SJSA1 (cell line): ENCODE measurements around the gene VARS2. TPM values are rescaled to one million over a fixed set of nuclear protein-coding genes. Genes with fewer than 3 reads are reported as not detected.
"Not testable (repeated sequence)": the region's sequence is repeated elsewhere in the genome, so short reads cannot be mapped to it uniquely, and the experiment has no call there.

ENCODE experiments used
- DNase-seq, 2 experiments: peaks; one replicate each; pipeline ENCODE4 v3.0.0-alpha.2; 2015 to 2020; ENCODE audit warnings: low spot score in 2 of 2, low read depth in 1 of 2
- H3K27ac ChIP-seq: fragments of 250-450 bp; sonication (Bioruptor Pico); 2 replicates; pipeline ENCODE4 v1.5.1; 2020; ENCODE audit warnings: mild to moderate bottlenecking, moderate library complexity
- H3K27me3 ChIP-seq: fragments of 250-450 bp; sonication (Bioruptor Pico); replicated peaks from 2 replicates; pipeline ENCODE4 v1.5.1; 2020; ENCODE audit warnings: mild to moderate bottlenecking, moderate library complexity
- H3K36me3 ChIP-seq: fragments of 250-450 bp; sonication (Bioruptor Pico); 2 replicates; pipeline ENCODE4 v1.5.1; 2020; ENCODE audit warnings: mild to moderate bottlenecking
- H3K4me1 ChIP-seq: fragments of 250-450 bp; sonication (Bioruptor Pico); replicated peaks from 2 replicates; pipeline ENCODE4 v1.6.1; 2021; ENCODE audit warnings: mild to moderate bottlenecking
- H3K4me3 ChIP-seq: fragments of 250-450 bp; sonication (Bioruptor Pico); 2 replicates; pipeline ENCODE4 v1.5.1; 2020; ENCODE audit warnings: mild to moderate bottlenecking
- H3K9me3 ChIP-seq: fragments of 250-450 bp; sonication (Bioruptor Pico); replicated peaks from 2 replicates; pipeline ENCODE4 v1.5.1; 2020; ENCODE audit warnings: mild to moderate bottlenecking
- total RNA-seq: library from RNA; depleted of rRNA; stranded (reverse); fragments of >200 nt; shearing (Covaris generic); gene quantifications from 2 replicates; pipeline ENCODE4 v1.2.3, GENCODE V29; 2014

Gene VARS2
- total RNA-seq, 1 experiment from 2014 or later = 21.2 TPM

GRCh38 chr6:30917041-30917440 is 3.0 kb downstream of the VARS2 start:
- H3K9me3 ChIP-seq = no peaks in the 10 kb centered on the region
- H3K4me3 ChIP-seq = no peak overlapping the region
- no peak overlapping the region for H3K27ac ChIP-seq
- peaks cover 18% of the 10 kb centered on the region for H3K4me1 ChIP-seq
- H3K36me3 ChIP-seq = peaks cover 81% of the 10 kb centered on the region
- DNase-seq = no peak
- no peaks in the 10 kb centered on the region for H3K27me3 ChIP-seq

DNA sequence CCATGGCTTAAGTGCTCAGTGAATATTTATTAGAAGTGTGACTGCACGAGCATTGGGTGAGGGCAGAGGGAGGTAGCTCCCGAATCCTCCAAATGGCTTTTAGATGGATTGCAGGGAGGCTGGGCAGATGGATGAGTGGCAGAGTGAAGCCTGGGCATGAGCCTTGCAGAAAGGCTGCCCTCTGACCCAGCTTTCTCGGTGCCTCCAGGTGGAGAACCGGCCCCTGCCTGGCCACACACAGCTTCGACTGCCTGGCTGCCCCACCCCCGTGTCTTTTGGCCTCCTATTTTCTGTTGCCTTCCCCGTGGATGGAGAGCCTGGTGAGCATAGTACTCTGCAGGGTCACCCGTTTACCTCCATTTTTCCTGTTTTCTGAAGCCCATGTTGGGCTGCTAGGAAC is 3.4 kb downstream of the VARS2 start:
- H3K27ac ChIP-seq = no peak overlapping the region
- H3K4me1 ChIP-seq = peaks cover 18% of the 10 kb centered on the region
- DNase-seq = no peak
- no peak overlapping the region for H3K4me3 ChIP-seq
- H3K27me3 ChIP-seq = no peaks in the 10 kb centered on the region
- H3K9me3 ChIP-seq = no peaks in the 10 kb centered on the region
- H3K36me3 ChIP-seq = peaks cover 79% of the 10 kb centered on the region

- Histone ChIP-seq H3K4me3 (no peak overlapping the region), H3K4me1 (peaks cover 16% of the 10 kb centered on the region), H3K9me3 (no peaks in the 10 kb centered on the region), H3K27ac (no peak overlapping the region), H3K27me3 (no peaks in the 10 kb centered on the region), H3K36me3 (peaks cover 79% of the 10 kb centered on the region)
- DNase-seq = no peak
Measured at GRCh38 chr6:30918670-30919069, 4.6 kb downstream of the VARS2 start.

DNA sequence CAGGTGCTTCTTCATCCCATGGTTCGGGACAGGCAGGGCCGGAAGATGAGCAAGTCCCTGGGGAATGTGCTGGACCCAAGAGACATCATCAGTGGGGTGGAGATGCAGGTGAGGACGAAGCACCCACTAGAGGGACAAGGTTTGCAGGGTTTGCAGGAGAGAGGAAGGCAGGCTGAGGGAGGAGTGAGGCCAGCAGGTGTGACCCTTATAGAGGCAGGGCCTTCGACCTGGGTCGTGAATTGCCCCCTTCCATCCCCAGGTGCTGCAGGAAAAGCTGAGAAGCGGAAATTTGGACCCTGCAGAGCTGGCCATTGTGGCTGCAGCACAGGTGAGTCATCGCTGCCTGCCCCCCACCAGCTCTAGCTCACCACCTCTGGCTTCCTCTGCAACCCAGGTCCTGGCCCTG is 8.4 kb downstream of the VARS2 start:
- H3K36me3 ChIP-seq = peaks cover 66% of the 10 kb centered on the region
- no peak for DNase-seq

DNA sequence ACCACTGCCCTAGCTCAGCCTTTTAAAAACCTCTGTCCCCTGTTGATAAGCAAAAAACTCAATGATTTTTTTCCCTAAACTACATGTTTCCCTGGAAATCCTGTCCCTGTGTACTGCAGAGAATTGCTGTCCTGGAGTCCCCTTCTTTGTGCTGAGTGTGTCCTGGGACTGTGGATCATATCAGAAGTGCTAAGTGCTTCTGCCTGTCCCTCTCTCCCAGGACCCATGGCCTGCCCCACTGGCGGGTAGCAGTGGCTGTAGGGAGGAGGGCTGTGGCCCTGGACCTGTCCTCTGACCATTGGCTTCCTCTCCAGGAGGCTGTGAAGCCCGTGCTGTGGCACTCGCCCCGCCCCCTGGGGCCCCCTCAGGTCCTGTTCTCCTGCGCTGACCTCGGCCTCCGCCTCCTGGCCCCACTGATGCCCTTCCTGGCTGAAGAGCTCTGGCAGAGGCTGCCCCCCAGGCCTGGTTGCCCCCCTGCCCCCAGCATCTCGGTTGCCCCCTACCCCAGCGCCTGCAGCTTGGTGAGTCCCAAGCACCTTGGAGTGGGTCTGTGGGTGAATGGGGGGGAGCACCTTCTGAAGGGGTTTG is 10.1 kb downstream of the VARS2 start:
- H3K4me3 ChIP-seq, H3K27ac ChIP-seq, DNase-seq, H3K27me3 ChIP-seq, H3K9me3 ChIP-seq, H3K4me1 ChIP-seq: not testable (repeated sequence)
- H3K36me3 ChIP-seq = peaks cover 53% of the 10 kb centered on the region

More for the DNA sequence above, 8.4 kb downstream of the VARS2 start:
- Histone ChIP-seq H3K9me3 (no peaks in the 10 kb centered on the region), H3K27ac (no peak overlapping the region), H3K27me3 (no peaks in the 10 kb centered on the region), H3K4me3 (no peak overlapping the region), H3K4me1 (no peaks in the 10 kb centered on the region)

- Histone ChIP-seq H3K27ac (no peak overlapping the region), H3K27me3 (no peaks in the 10 kb centered on the region), H3K4me3 (no peak overlapping the region), H3K9me3 (no peaks in the 10 kb centered on the region; the same call in 1 of the 2 replicates), H3K4me1 (no peaks in the 10 kb centered on the region), H3K36me3 (peaks cover 32% of the 10 kb centered on the region)
- no peak for DNase-seq
Measured at GRCh38 chr6:30926644-30927043, 12.6 kb downstream of the VARS2 start.

DNA sequence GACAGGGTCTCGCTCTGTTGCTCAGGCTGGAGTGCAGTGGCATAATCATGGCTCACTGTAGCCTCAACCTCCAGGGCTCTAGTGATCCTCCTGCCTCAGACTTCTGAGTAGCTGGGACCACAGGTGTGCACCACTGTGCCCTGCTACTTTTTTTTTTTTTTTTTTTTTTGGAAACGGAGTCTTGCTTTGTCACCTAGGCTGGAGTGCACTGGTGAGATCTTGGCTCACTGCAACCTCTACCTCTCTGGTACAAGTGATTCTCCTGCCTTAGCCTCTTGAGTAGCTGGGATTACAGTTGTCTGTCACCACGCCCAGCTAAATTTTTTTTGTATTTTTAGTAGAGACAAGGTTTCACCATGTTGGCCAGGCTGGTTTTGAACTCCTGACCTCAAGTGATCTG is 13.0 kb downstream of the VARS2 start:
- not testable (repeated sequence) for H3K27ac ChIP-seq, H3K9me3 ChIP-seq, H3K27me3 ChIP-seq, DNase-seq, H3K4me3 ChIP-seq, H3K4me1 ChIP-seq
- peaks cover 27% of the 10 kb centered on the region for H3K36me3 ChIP-seq

GRCh38 chr6:30928677-30929076 is 14.6 kb downstream of the VARS2 start:
- no peak overlapping the region for H3K4me3 ChIP-seq
- no peaks in the 10 kb centered on the region; the same call in 1 of the 2 replicates for H3K9me3 ChIP-seq
- H3K36me3 ChIP-seq = peaks cover 14% of the 10 kb centered on the region
- no peak for DNase-seq
- no peaks in the 10 kb centered on the region for H3K4me1 ChIP-seq
- H3K27ac ChIP-seq = no peak overlapping the region
- H3K27me3 ChIP-seq = no peaks in the 10 kb centered on the region

DNA sequence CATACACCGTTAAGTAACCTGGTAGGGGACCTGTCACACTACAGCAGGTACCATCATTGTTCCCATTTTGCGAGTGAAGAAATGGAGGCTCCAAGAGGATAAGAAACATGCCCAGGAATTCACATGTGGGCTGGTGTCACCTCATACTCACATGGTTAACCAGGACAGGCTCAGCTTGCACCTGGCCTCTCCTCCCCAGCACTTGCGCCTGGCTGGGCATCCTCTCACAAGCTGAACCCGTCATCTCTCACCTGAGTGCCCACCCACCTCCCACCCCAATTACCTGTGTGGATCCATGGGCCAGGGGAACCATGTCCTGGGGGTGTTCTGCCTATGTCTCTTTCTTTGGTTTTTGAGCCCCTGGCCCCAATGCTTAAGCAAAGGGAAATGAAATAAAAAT is 16.5 kb downstream of the VARS2 start:
- Histone ChIP-seq H3K4me3 (no peak overlapping the region), H3K27me3 (no peaks in the 10 kb centered on the region), H3K36me3 (peaks cover 12% of the 10 kb centered on the region)

DNA sequence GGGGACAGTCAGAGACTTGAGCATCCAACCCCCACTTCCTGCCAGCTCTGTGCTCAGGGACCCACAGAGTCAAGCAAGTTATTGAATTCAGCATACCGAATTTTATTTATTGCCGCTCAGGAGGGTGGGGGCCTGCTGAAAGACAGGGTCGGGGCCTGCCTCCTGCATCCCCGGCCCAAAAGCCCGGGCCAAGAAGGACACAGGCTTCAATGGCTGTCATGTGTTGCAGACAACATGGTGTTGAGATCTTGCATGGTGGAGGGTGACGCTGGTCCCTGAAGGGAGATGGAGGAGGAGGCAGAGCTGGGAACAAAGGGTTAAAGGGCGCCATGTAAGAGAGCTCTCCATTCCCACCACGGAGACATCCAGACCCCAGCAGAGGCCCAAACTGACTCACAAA is 17.2 kb downstream of the VARS2 start:
- no peak overlapping the region for H3K4me3 ChIP-seq
- no peak for DNase-seq

More for the DNA sequence above, 16.5 kb downstream of the VARS2 start:
- Histone ChIP-seq H3K27ac (no peak overlapping the region), H3K9me3 (no peaks in the 10 kb centered on the region; the same call in 1 of the 2 replicates), H3K4me1 (no peaks in the 10 kb centered on the region)
- DNase-seq = no peak

GRCh38 chr6:30931969-30932645 is 18.1 kb downstream of the VARS2 start, which contains the start of gene SFTA2:
TSS of gene SFTA2 (minus strand) at chr6:30932170. CDS start at chr6:30932096, 74 bp downstream.
- no peak within 1 kb of the TSS for H3K27ac ChIP-seq
- no peak within 1 kb of the TSS for H3K4me3 ChIP-seq

More for the DNA sequence above, 17.2 kb downstream of the VARS2 start:
- Histone ChIP-seq H3K27me3 (no peaks in the 10 kb centered on the region), H3K27ac (no peak overlapping the region), H3K9me3 (no peaks in the 10 kb centered on the region; the same call in 1 of the 2 replicates), H3K4me1 (no peaks in the 10 kb centered on the region), H3K36me3 (peaks cover 6% of the 10 kb centered on the region)

GRCh38 chr6:30932665-30933365 is 18.8 kb downstream of the VARS2 start:
- Histone ChIP-seq H3K27ac (no peak overlapping the region), H3K9me3 (no peaks in the 10 kb centered on the region; the same call in 1 of the 2 replicates), H3K4me1 (no peaks in the 10 kb centered on the region), H3K27me3 (no peaks in the 10 kb centered on the region), H3K36me3 (no peaks in the 10 kb centered on the region), H3K4me3 (no peak overlapping the region)
- no peak for DNase-seq

More at GRCh38 chr6:30931969-30932645, 18.1 kb downstream of the VARS2 start, which contains the start of gene SFTA2:
- DNase-seq = no peak
- H3K36me3 ChIP-seq = no peaks in the 10 kb centered on the region
- no peaks in the 10 kb centered on the region for H3K4me1 ChIP-seq
- no peaks in the 10 kb centered on the region; the same call in 1 of the 2 replicates for H3K9me3 ChIP-seq
- H3K27me3 ChIP-seq = no peaks in the 10 kb centered on the region

GRCh38 chr6:30935018-30935417 is 21.0 kb downstream of the VARS2 start:
- no peak overlapping the region for H3K27ac ChIP-seq
- no peaks in the 10 kb centered on the region for H3K4me1 ChIP-seq
- H3K4me3 ChIP-seq = no peak overlapping the region
- no peaks in the 10 kb centered on the region for H3K36me3 ChIP-seq
- no peaks in the 10 kb centered on the region for H3K27me3 ChIP-seq
- no peaks in the 10 kb centered on the region for H3K9me3 ChIP-seq
- DNase-seq = no peak

- Histone ChIP-seq H3K4me3 (no peak overlapping the region), H3K9me3 (no peaks in the 10 kb centered on the region), H3K4me1 (peaks cover 1% of the 10 kb centered on the region), H3K27ac (no peak overlapping the region), H3K27me3 (no peaks in the 10 kb centered on the region), H3K36me3 (no peaks in the 10 kb centered on the region)
- no peak for DNase-seq
Measured at GRCh38 chr6:30937265-30937664, 23.2 kb downstream of the VARS2 start.
